Measurements from ENCODE around the gene FKBP5.

DNA sequence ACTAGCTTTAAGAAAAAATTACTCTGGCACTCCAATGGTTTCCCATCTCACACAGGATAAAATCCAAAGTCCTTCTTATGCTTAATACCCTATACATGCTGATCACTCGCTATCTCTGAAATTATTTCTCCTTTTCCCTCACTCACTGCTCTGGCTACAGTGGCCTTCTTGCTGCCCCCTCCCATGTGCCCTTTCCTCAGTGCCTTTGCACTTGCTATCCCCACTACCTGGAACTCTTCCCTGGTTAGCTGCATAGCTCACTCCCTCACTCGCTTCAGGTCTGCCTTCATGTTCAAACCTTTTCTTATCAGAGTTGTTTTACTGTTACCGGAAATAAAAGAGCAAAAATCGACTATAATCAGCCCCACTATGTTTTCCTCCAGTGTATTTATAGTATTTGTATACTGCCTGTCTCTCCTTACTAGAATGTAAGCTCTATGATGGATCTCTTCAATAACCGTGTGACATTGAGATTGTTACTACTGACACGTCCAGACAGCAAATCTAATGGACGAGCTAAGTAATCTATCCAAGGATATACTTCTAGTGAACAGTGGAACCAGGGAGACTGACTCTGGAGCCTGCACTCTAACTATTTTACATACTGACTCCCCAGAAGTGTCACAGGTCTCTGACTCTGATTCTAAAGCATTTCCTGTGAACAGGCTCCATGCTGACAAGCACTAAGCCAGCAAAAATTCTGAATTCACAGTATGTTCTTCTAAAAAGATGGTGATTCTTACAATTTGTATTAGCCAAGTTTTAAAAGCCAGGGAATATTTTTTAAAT lies 25.1 kb downstream of the FKBP5 start:
- TF ChIP-seq EZH2 (IDR thresholded peaks at IDR 0.05; ENCODE audit: insufficient read depth, low read length) = no peak
- TF ChIP-seq, protein P1, sequence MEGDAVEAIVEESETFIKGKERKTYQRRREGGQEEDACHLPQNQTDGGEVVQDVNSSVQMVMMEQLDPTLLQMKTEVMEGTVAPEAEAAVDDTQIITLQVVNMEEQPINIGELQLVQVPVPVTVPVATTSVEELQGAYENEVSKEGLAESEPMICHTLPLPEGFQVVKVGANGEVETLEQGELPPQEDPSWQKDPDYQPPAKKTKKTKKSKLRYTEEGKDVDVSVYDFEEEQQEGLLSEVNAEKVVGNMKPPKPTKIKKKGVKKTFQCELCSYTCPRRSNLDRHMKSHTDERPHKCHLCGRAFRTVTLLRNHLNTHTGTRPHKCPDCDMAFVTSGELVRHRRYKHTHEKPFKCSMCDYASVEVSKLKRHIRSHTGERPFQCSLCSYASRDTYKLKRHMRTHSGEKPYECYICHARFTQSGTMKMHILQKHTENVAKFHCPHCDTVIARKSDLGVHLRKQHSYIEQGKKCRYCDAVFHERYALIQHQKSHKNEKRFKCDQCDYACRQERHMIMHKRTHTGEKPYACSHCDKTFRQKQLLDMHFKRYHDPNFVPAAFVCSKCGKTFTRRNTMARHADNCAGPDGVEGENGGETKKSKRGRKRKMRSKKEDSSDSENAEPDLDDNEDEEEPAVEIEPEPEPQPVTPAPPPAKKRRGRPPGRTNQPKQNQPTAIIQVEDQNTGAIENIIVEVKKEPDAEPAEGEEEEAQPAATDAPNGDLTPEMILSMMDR (IDR thresholded peaks at IDR 0.05; ENCODE audit: insufficient read depth, low read depth, low read length) = no peak

Data from astrocyte (in vitro differentiated cells and primary cell).